IgD-negative memory B cell (primary cell): ENCODE data around the gene ZC3H18. TPM values are rescaled to one million over a fixed set of nuclear protein-coding genes. Genes with fewer than 3 reads are reported as not detected.
"Not testable (repeated sequence)": the region's sequence is repeated elsewhere in the genome, so short reads cannot be mapped to it uniquely, and the experiment has no call there.

Experiments used
- H3K27ac Mint-ChIP-seq, 3 donors: one replicate each; pipeline ENCODE4 v1.8.0; 2020 to 2022; ENCODE audit warnings: mild to moderate bottlenecking in 3 of 3, mixed read lengths in 3 of 3, moderate library complexity in 1 of 3
- H3K27me3 Mint-ChIP-seq: one replicate; pipeline ENCODE4 v1.8.0; 2021; ENCODE audit warnings: mixed read lengths
- H3K36me3 Mint-ChIP-seq: one replicate; pipeline ENCODE4 v1.8.0; 2020; ENCODE audit warnings: mild to moderate bottlenecking, mixed read lengths
- H3K4me1 Mint-ChIP-seq, 3 donors: one replicate each; pipeline ENCODE4 v1.8.0; 2020 to 2022; ENCODE audit warnings: mixed read lengths in 3 of 3, mild to moderate bottlenecking in 1 of 3
- H3K4me3 Mint-ChIP-seq, 4 donors: one replicate each; pipeline ENCODE4 v1.8.0; 2020 to 2022; ENCODE audit warnings: mild to moderate bottlenecking in 4 of 4, mixed read lengths in 4 of 4, moderate library complexity in 3 of 4
- H3K9me3 Mint-ChIP-seq, 3 donors: one replicate each; pipeline ENCODE4 v1.8.0; 2020 to 2021; ENCODE audit warnings: mixed read lengths in 3 of 3, mild to moderate bottlenecking in 1 of 3
- polyA plus RNA-seq: library from polyadenylated mRNA; unstranded; fragments of 300-500 nt; fragmentation: Illumina TruSeq; gene quantifications from one replicate; pipeline ENCODE4 v1.2.3, GENCODE V29; 2021

The ZC3H18 gene
- polyA plus RNA-seq, 1 donor from 2014 or later = 17.5 TPM

DNA sequence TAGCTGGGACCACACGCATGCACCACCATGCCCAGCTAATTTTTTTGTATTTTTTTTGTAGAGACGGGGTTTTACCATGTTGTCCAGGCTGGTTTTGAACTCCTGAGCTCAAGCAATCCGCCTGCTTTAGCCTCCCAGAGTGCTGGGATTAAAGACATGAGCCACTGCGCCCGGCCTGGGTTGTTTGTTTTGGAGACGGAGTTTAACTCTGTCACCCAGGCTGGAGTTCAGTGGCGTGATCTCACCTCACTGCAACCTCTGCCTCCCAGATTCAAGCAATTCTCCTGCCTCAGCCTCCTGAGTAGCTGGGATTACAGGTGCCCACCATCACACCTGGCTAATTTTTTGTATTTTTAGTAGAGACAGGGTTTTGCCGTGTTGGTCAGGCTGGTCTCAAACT, 39.2 kb downstream of the ZC3H18 start:
- not testable (repeated sequence) for H3K27ac Mint-ChIP-seq, H3K36me3 Mint-ChIP-seq, H3K9me3 Mint-ChIP-seq

DNA sequence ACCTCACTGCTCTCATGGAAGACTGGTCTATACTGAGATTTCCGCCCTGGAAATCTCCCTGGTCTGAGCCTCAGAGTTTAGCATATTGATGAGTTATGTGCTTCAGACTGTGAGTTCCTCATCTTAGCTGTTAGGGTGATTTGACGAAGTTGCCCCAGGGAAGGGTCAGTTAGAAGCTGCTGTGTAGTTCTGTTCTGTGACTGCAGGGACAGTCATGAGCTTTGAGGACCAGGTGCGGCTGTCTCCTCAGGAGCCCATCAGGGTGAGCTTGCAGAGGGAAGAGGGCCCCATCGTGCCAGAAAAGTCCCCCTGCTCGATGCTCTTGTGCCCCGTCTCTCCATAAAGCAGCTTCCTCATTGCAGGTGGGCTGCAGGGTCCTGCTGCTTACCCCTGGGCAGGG, 39.9 kb downstream of the ZC3H18 start:
- no peak overlapping the region for H3K27ac Mint-ChIP-seq
- H3K4me1 Mint-ChIP-seq = peaks cover 9 to 13% (median 10%) of the 10 kb centered on the region in 3 donors
- peak overlapping the region in 1 of 4 donors; percentile 63 for H3K4me3 Mint-ChIP-seq
- H3K9me3 Mint-ChIP-seq = no peaks in the 10 kb centered on the region
- H3K27me3 Mint-ChIP-seq = no peaks in the 10 kb centered on the region
- peaks cover 8% of the 10 kb centered on the region for H3K36me3 Mint-ChIP-seq

More for the DNA sequence above, 39.2 kb downstream of the ZC3H18 start:
- peak overlapping the region in 1 of 4 donors; percentile 63 for H3K4me3 Mint-ChIP-seq
- H3K4me1 Mint-ChIP-seq = peaks cover 9 to 13% (median 10%) of the 10 kb centered on the region in 3 donors
- H3K27me3 Mint-ChIP-seq = not testable (repeated sequence)

DNA sequence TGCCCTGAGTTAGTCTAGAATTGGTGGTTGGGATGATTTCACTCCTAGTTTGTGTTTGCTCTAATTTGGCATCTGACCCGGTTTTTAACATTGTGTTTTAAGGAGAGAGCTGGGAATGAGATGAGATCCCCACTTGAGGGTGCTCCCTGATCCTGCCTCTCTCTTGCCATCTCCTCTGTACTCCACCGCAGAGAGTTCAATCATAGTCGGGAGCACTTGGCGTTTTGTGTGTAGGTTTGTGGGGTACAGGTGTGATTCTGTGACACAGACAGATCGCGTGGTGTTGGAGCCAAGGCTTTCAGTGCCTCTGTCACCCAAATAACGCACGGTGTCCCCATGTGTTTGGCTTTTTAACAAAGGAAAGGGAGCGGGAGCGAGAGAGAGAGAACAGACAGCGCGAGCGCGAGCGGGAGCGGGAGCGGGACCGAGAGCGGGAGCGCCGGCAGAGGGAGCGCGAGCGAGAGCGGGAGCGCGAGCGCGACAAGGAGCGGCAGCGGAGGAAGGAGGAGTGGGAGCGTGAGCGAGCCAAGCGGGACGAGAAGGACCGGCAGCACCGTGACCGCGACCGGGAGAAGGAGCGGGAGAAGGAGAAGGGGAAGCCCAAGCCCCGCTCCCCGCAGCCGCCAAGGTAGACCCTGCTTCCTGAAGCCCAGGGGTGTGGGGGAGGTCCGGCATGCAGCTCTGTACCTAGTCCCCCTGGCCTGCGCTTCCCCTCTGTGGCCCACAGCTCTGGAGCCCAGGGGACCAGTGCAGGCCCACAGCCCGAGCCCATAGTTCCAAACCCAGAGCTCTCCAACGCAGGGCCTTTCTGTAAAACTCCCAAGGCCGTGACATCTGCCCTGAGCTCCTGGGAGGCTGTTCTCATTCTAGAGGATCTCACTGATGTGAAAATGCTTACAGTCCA, 41.0 kb downstream of the ZC3H18 start:
- H3K27me3 Mint-ChIP-seq = no peaks in the 10 kb centered on the region
- H3K9me3 Mint-ChIP-seq = no peaks in the 10 kb centered on the region
- H3K4me1 Mint-ChIP-seq = peaks cover 9 to 13% (median 10%) of the 10 kb centered on the region in 3 donors
- no peak overlapping the region for H3K27ac Mint-ChIP-seq
- H3K4me3 Mint-ChIP-seq = peak overlapping the region in 1 of 4 donors; percentile 51
- peaks cover 8% of the 10 kb centered on the region for H3K36me3 Mint-ChIP-seq

DNA sequence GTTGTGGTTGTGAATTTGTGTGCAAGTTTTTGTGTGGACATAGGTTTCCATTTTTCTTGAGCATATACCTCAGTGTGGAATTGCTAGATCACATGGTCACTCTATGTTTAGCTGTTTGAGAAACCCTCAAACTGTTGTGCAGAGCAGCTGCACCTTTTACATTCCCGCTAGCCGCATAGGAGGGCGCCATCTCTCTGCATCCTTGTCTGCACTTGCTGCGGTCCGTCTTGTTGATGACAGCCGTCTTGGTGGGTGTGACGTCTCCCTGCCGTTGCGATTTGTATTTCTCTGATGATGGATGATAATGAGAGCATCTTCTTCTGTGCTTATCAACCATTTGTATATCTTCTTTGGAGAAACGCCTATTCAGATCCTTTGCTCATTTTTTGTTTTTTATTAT, 43.1 kb downstream of the ZC3H18 start:
- Mint-ChIP-seq H3K36me3 (peaks cover 3% of the 10 kb centered on the region), H3K9me3 (no peaks in the 10 kb centered on the region), H3K4me1 (peaks cover 0 to 3% (median 2%) of the 10 kb centered on the region in 3 donors), H3K27ac (no peak overlapping the region), H3K4me3 (peak overlapping the region in 1 of 4 donors; percentile 1), H3K27me3 (no peaks in the 10 kb centered on the region)

- Mint-ChIP-seq H3K9me3 (no peaks in the 10 kb centered on the region), H3K4me1 (peaks cover 0 to 1% (median 0%) of the 10 kb centered on the region in 3 donors), H3K4me3 (no peak overlapping the region), H3K27me3 (no peaks in the 10 kb centered on the region), H3K36me3 (peaks cover 3% of the 10 kb centered on the region), H3K27ac (no peak overlapping the region)
These were observed 44.0 kb downstream of the ZC3H18 start for GRCh38 chr16:88613911-88614817.

DNA sequence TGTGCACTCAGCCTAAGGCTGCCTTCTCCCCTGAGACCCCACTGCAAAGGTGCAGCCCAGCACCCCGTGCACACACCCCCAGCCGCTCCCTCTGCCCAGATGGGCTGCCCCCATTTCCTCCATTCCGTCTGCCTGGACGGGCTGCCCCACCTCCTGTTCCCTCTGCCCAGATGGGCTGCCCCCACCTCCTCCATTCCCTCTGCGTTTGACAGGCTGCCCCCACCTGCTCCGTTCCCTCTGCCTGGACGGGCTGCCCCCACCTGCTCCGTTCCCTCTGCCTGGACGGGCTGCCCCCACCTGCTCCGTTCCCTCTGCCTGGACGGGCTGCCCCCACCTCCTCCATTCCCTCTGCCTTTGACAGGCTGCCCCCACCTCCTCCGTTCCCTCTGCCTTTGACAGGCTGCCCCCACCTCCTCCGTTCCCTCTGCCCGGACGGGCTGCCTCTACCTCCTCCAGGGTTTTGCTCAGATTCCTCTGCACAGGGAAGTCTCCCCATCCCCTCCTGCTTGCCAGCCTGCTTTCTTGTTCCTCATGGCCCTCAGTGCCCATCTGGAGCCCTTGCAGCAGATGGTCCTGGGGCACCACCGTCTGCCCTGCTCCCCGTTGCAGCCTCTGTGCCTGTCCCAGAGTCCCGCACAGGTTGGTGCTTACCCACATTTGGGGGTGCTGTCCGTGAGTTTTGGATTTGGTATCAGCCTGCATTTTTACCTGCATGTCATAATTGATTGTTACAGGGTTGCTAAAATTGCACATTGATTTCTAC, 44.8 kb downstream of the ZC3H18 start:
- peaks cover 0 to 1% (median 0%) of the 10 kb centered on the region in 3 donors for H3K4me1 Mint-ChIP-seq

GRCh38 chr16:88616320-88616719, 46.1 kb downstream of the ZC3H18 start:
- H3K9me3 Mint-ChIP-seq = no peaks in the 10 kb centered on the region
- H3K36me3 Mint-ChIP-seq = no peaks in the 10 kb centered on the region
- no peaks in the 10 kb centered on the region for H3K27me3 Mint-ChIP-seq
- peaks cover 0 to 3% (median 0%) of the 10 kb centered on the region in 3 donors for H3K4me1 Mint-ChIP-seq
- no peak overlapping the region for H3K27ac Mint-ChIP-seq
- H3K4me3 Mint-ChIP-seq = no peak overlapping the region

More for the DNA sequence above, 44.8 kb downstream of the ZC3H18 start:
- Mint-ChIP-seq H3K4me3 (peak overlapping the region in 1 of 4 donors; percentile 73), H3K9me3 (no peaks in the 10 kb centered on the region), H3K36me3 (peaks cover 3% of the 10 kb centered on the region), H3K27me3 (no peaks in the 10 kb centered on the region), H3K27ac (no peak overlapping the region)

GRCh38 chr16:88616736-88617135, 46.5 kb downstream of the ZC3H18 start:
- H3K36me3 Mint-ChIP-seq = no peaks in the 10 kb centered on the region
- no peaks in the 10 kb centered on the region for H3K9me3 Mint-ChIP-seq
- H3K27ac Mint-ChIP-seq = no peak overlapping the region
- peaks cover 0 to 3% (median 0%) of the 10 kb centered on the region in 3 donors for H3K4me1 Mint-ChIP-seq
- no peak overlapping the region for H3K4me3 Mint-ChIP-seq
- H3K27me3 Mint-ChIP-seq = no peaks in the 10 kb centered on the region

- H3K27ac Mint-ChIP-seq = no peak overlapping the region
- H3K27me3 Mint-ChIP-seq = no peaks in the 10 kb centered on the region
- H3K4me1 Mint-ChIP-seq = peaks cover 0 to 3% (median 0%) of the 10 kb centered on the region in 3 donors
- H3K36me3 Mint-ChIP-seq = no peaks in the 10 kb centered on the region
- no peaks in the 10 kb centered on the region for H3K9me3 Mint-ChIP-seq
- peak overlapping the region in 1 of 4 donors; percentile 56 for H3K4me3 Mint-ChIP-seq
These were observed 47.2 kb downstream of the ZC3H18 start for GRCh38 chr16:88617268-88618031.

- no peaks in the 10 kb centered on the region for H3K9me3 Mint-ChIP-seq
- H3K4me1 Mint-ChIP-seq = peaks cover 0 to 3% (median 0%) of the 10 kb centered on the region in 3 donors
- no peak overlapping the region for H3K27ac Mint-ChIP-seq
- H3K27me3 Mint-ChIP-seq = no peaks in the 10 kb centered on the region
- peak overlapping the region in 1 of 4 donors; percentile 22 for H3K4me3 Mint-ChIP-seq
- H3K36me3 Mint-ChIP-seq = no peaks in the 10 kb centered on the region
These were observed 48.2 kb downstream of the ZC3H18 start for GRCh38 chr16:88618182-88618955.

- no peaks in the 10 kb centered on the region for H3K36me3 Mint-ChIP-seq
- H3K9me3 Mint-ChIP-seq = no peaks in the 10 kb centered on the region
- peak overlapping the region in 1 of 4 donors; percentile 60 for H3K4me3 Mint-ChIP-seq
These were observed 48.9 kb downstream of the ZC3H18 start for GRCh38 chr16:88618956-88619667.

DNA sequence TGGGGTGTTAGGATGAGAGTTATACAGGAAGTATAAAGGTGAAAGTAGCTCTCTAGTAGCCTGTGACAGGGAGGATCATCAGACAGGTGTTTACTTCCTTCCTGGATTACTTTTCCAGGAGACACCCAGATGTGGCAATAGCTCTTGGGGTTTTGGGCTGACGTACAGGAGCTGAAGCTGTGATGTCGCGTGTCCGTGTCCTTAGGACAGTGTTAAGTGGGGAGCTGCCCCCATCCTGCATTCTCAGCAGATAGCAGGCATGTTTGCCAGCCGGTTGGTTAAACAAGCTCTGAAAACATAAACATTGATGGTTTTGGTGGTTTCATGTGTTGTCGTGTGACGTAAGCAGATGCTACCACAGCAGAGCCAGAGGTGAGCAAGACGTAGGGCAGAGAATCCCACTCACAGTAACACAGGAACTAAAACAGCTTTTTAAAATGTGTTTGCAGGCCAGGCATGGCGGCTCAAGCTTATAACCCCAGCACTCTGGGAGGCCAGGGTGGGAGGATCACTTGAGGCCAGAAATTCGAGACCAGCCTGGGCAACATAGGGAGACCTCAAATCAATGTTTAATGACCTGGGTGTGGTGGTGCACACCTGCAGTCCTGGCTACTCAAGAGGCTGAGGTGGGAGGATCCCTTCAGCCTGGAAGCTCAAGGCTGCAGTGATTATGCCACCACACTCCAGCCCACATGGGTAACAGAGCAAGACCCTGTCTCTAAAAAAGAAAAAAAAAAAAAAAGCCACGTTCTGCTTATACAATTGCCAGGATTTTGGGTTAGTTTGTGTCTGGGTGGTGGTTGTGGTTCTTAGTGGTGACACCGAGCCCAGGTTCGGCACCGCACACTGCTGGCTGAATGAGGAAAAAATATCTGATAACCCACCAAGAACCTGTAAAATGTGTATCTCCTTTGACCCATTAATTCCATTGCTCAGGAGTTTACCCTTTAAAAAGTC, 49.9 kb downstream of the ZC3H18 start:
- Mint-ChIP-seq H3K4me1 (peaks cover 0 to 3% (median 0%) of the 10 kb centered on the region in 3 donors), H3K27ac (peak overlapping the region in 2 of 3 donors; percentile 87 to 90), H3K9me3 (no peaks in the 10 kb centered on the region), H3K36me3 (no peaks in the 10 kb centered on the region), H3K4me3 (peak overlapping the region in 2 of 4 donors; percentile 12 to 51), H3K27me3 (no peaks in the 10 kb centered on the region)

More at GRCh38 chr16:88618956-88619667, 48.9 kb downstream of the ZC3H18 start:
- H3K27me3 Mint-ChIP-seq = no peaks in the 10 kb centered on the region
- peaks cover 0 to 3% (median 0%) of the 10 kb centered on the region in 3 donors for H3K4me1 Mint-ChIP-seq
- H3K27ac Mint-ChIP-seq = peak overlapping the region in 2 of 3 donors; percentile 68 to 90
